DND-41 (cell line): ENCODE data around the gene TLCD5.

Experiments
- ATAC-seq: fragments of 200-7000 bp; cut with Tn5 transposase; 3 replicates; pipeline ENCODE4 v1.9.1; 2021; ENCODE audit warnings: low read depth; ENCODE audit not compliant: insufficient read depth
- DNase-seq: peaks from one replicate; pipeline ENCODE4 v3.0.0-alpha.2; 2020
- H2AFZ ChIP-seq: 2 replicates; pipeline ENCODE4 v1.6.0; 2012; ENCODE audit warnings: low read depth, low read length
- H3K27ac ChIP-seq: 2 replicates; pipeline ENCODE4 v1.5.1; 2012; ENCODE audit warnings: low read length, inconsistent platforms
- H3K27me3 ChIP-seq: fragments of 200-600 bp; sonication (generic); 2 replicates; pipeline ENCODE4 v1.6.0; 2012; ENCODE audit warnings: low read length, mild to moderate bottlenecking, inconsistent platforms; ENCODE audit not compliant: insufficient read depth, poor library complexity
- H3K36me3 ChIP-seq: 2 replicates; pipeline ENCODE4 v1.5.1; 2012; ENCODE audit warnings: low read length, inconsistent platforms; ENCODE audit not compliant: insufficient read depth
- H3K4me1 ChIP-seq: 2 replicates; pipeline ENCODE4 v1.5.1; 2012; ENCODE audit warnings: mild to moderate bottlenecking, low read length; ENCODE audit not compliant: insufficient read depth
- H3K4me2 ChIP-seq: 2 replicates; pipeline ENCODE4 v1.6.0; 2012; ENCODE audit warnings: mild to moderate bottlenecking, moderate library complexity, low read length, inconsistent platforms; ENCODE audit not compliant: insufficient read depth
- H3K4me3 ChIP-seq, 2 experiments: fragments of 200-600 bp in 1 of 2; shearing (Covaris generic) in 1 of 2; 2 replicates each; pipeline ENCODE4 v1.5.1; 2012 to 2016; ENCODE audit warnings: inconsistent platforms in 2 of 2, low read length in 2 of 2, mild to moderate bottlenecking in 2 of 2, low read depth in 1 of 2, moderate library complexity in 1 of 2
- H3K79me2 ChIP-seq: 2 replicates; pipeline ENCODE4 v1.6.0; 2012; ENCODE audit warnings: low read length, inconsistent platforms; ENCODE audit not compliant: insufficient read depth
- H3K9ac ChIP-seq: 2 replicates; pipeline ENCODE4 v1.6.0; 2012; ENCODE audit warnings: low read depth, mild to moderate bottlenecking, inconsistent platforms, low read length, moderate library complexity
- H3K9me3 ChIP-seq: 2 replicates; pipeline ENCODE4 v1.5.1; 2012; ENCODE audit warnings: low read length, moderate library complexity, mild to moderate bottlenecking, inconsistent platforms; ENCODE audit not compliant: insufficient read depth, severe bottlenecking
- H4K20me1 ChIP-seq: 2 replicates; pipeline ENCODE4 v1.6.0; 2012; ENCODE audit warnings: low read length; ENCODE audit not compliant: insufficient read depth
- EZH2 ChIP-seq: IDR thresholded peaks from 3 replicates; pipeline ENCODE4 v1.6.1; 2012; ENCODE audit warnings: borderline replicate concordance, low read depth, mild to moderate bottlenecking, moderate library complexity, low read length, inconsistent platforms; ENCODE audit not compliant: severe bottlenecking
- TF ChIP-seq, protein P1 (sequence below): IDR thresholded peaks from 2 replicates; pipeline ENCODE4 v1.5.1; 2012; ENCODE audit warnings: borderline replicate concordance, low read length, moderate library complexity, mild to moderate bottlenecking; ENCODE audit not compliant: poor library complexity, severe bottlenecking; ENCODE audit errors: extremely low read depth

Gene TLCD5

DNA sequence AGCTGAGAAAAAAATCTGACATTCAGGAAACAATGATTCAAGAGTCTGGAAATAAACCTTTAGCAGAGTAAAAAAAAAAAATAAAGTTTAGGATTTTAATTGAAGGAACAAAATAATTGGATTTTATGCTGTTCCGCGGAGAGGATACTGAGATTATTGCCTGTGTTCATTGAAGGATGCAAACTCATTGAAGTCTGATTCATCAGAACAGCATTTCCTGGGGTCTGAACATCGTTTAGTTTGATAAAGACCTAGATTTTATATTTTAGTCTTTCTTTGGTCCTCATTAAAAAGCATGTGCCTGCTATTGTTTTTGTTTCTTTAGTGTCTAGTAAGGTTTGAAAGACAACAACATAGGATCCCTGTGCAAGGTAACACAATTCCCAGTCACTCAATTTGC lies 4.5 kb downstream of the TLCD5 start:
- H3K27me3 ChIP-seq, result peaks cover 41% of the 10 kb centered on the region
- H3K9me3 ChIP-seq, result no peaks in the 10 kb centered on the region
- H4K20me1 ChIP-seq, result peaks cover 11% of the 10 kb centered on the region
- H3K36me3 ChIP-seq, result no peaks in the 10 kb centered on the region
- H3K27ac ChIP-seq, result no peak overlapping the region
- no peak overlapping the region for H3K9ac ChIP-seq
- ATAC-seq (no peak), DNase-seq (no peak)
- no peaks in the 10 kb centered on the region for H3K79me2 ChIP-seq
- no peak overlapping the region for H3K4me2 ChIP-seq
- no peak overlapping the region for H2AFZ ChIP-seq
- TF ChIP-seq, protein P1, sequence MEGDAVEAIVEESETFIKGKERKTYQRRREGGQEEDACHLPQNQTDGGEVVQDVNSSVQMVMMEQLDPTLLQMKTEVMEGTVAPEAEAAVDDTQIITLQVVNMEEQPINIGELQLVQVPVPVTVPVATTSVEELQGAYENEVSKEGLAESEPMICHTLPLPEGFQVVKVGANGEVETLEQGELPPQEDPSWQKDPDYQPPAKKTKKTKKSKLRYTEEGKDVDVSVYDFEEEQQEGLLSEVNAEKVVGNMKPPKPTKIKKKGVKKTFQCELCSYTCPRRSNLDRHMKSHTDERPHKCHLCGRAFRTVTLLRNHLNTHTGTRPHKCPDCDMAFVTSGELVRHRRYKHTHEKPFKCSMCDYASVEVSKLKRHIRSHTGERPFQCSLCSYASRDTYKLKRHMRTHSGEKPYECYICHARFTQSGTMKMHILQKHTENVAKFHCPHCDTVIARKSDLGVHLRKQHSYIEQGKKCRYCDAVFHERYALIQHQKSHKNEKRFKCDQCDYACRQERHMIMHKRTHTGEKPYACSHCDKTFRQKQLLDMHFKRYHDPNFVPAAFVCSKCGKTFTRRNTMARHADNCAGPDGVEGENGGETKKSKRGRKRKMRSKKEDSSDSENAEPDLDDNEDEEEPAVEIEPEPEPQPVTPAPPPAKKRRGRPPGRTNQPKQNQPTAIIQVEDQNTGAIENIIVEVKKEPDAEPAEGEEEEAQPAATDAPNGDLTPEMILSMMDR, result no peak
- no peak for TF ChIP-seq EZH2
- H3K4me3 ChIP-seq, result no peak overlapping the region
- H3K4me1 ChIP-seq, result no peaks in the 10 kb centered on the region

DNA sequence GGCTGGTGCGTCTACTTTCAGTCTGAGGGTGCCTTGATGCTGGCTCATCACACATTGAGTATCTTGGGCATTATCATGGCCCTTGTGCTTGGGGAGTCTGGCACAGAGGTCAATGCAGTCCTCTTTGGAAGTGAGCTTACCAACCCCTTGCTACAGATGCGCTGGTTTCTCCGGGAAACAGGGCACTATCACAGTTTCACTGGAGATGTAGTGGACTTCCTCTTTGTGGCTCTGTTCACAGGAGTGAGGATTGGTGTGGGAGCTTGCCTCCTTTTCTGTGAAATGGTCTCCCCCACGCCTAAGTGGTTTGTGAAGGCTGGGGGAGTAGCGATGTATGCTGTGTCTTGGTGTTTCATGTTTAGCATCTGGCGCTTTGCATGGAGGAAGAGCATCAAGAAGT lies 4.9 kb downstream of the TLCD5 start:
- DNase-seq, result no peak
- Histone ChIP-seq H3K4me3 (no peak overlapping the region), H3K79me2 (no peaks in the 10 kb centered on the region), H3K9me3 (no peaks in the 10 kb centered on the region), H2AFZ (no peak overlapping the region), H4K20me1 (peaks cover 11% of the 10 kb centered on the region), H3K9ac (no peak overlapping the region), H3K27me3 (peaks cover 39% of the 10 kb centered on the region), H3K27ac (no peak overlapping the region), H3K4me1 (no peaks in the 10 kb centered on the region), H3K4me2 (no peak overlapping the region), H3K36me3 (no peaks in the 10 kb centered on the region)
- no peak for ATAC-seq
- TF ChIP-seq, protein P1, result no peak
- no peak for TF ChIP-seq EZH2

DNA sequence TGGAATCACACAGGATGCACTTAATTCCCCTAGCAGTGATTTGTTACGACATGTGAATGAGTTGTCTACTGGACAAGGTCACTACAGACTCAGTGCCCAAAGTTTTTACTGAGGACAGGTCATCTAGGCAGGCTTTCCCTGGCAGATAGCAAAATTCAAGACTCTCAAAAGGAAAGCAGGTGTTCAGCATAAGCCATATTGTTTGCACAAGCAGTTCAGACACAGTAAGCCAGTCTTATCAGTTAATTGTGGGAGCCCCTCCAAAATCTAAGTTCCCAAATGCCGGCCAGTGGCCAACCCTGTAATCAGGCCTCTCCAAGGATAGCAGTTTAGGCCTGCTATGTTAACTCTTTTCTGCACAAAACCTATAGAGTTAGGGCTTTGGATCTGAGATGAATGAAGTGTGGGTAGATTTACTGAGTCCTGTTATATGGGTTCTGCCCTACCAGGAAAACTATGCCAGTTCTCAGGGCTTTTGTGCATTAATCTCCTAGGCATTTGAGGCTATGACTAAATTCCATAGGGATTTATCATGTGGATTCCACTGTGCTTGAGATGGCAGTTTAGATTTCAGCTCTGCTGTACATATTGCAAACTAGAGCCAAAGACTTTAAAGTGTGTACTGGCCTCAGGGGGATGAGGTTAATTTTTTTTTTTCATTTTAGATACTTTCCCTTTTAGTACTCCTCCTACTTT lies 6.3 kb downstream of the TLCD5 start:
- H3K9me3 ChIP-seq, result no peaks in the 10 kb centered on the region
- no peak overlapping the region for H3K4me2 ChIP-seq
- H3K27me3 ChIP-seq, result peaks cover 42% of the 10 kb centered on the region
- no peak overlapping the region for H3K27ac ChIP-seq
- DNase-seq (no peak), ATAC-seq (no peak)
- TF ChIP-seq, protein P1, result no peak
- no peak for TF ChIP-seq EZH2
- H3K36me3 ChIP-seq, result no peaks in the 10 kb centered on the region
- H3K4me1 ChIP-seq, result no peaks in the 10 kb centered on the region
- no peak overlapping the region for H3K9ac ChIP-seq
- no peak overlapping the region for H2AFZ ChIP-seq
- no peak overlapping the region for H3K4me3 ChIP-seq
- H4K20me1 ChIP-seq, result peaks cover 11% of the 10 kb centered on the region
- H3K79me2 ChIP-seq, result no peaks in the 10 kb centered on the region
